Measurements from ENCODE around the gene TECR. TPM values are rescaled to one million over a fixed set of nuclear protein-coding genes. Genes with fewer than 3 reads are reported as not detected.
"Not testable (repeated sequence)": the region's sequence is repeated elsewhere in the genome, so short reads cannot be mapped to it uniquely, and the experiment has no call there.

The TECR gene
- total RNA-seq, 1 experiment from 2014 or later = 165 TPM

DNA sequence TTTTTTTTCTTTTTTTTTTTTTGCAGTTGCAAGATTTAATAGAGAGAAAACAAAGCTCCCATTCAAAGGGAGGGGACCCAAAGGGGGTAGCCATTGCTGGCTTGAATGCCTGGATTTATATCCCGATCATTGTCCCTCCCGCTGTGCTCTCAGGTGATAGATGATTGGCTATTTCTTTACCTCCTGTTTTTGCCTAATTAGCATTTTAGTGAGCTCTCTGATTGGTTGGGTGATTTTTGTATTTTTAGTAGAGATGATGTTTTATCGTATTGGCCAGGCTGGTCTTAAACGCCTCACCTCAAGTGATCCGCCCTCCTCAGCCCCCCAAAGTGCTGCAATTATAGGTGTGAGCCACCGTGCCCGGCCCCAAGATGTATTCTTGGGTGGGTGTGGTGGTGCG is 24.8 kb upstream of the TECR start:
- not testable (repeated sequence) for H3K9me3 ChIP-seq, H3K27me3 ChIP-seq, H3K4me3 ChIP-seq, H3K36me3 ChIP-seq, DNase-seq

DNA sequence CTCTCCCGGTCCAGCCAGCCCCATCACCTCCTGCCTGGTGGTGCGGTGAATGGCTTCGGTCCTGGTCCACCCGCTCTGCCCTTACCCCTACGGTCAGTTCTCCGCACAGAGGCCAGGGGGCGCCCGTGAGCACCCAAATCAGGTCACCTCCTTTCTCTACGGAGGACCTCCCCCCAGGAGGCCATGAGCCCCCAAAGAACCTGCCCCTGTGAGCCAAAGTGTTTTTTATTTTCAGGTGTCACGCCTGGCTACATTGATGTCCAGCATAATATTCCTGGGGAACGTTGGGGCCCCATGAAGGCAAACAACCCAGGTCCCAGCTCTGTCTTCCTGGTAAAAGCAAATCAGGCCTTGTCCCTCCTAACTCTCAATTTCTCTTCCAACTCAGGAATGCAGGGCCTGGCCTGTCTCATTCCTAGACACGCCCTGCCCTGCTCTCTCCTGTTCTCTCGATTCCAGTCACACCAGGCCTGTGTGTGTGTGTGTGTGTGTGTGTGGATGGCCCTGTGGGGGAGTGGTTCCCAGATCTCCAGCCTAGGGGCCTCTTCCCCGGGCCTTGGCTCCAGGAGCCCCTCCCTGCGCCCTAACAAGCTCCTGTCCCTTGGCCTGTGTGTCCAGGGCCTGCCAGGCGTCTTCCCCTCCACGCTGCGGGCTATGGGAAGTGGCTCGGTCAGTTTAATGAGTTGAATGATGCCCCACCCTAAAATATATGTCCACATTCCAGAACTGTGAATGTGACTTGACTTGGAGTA is 23.7 kb upstream of the TECR start:
- H3K27me3 ChIP-seq = no peaks in the 10 kb centered on the region
- no peak overlapping the region for H3K4me3 ChIP-seq
- no peaks in the 10 kb centered on the region for H3K36me3 ChIP-seq
- no peaks in the 10 kb centered on the region for H3K9me3 ChIP-seq
- DNase-seq = peak; percentile 92

DNA sequence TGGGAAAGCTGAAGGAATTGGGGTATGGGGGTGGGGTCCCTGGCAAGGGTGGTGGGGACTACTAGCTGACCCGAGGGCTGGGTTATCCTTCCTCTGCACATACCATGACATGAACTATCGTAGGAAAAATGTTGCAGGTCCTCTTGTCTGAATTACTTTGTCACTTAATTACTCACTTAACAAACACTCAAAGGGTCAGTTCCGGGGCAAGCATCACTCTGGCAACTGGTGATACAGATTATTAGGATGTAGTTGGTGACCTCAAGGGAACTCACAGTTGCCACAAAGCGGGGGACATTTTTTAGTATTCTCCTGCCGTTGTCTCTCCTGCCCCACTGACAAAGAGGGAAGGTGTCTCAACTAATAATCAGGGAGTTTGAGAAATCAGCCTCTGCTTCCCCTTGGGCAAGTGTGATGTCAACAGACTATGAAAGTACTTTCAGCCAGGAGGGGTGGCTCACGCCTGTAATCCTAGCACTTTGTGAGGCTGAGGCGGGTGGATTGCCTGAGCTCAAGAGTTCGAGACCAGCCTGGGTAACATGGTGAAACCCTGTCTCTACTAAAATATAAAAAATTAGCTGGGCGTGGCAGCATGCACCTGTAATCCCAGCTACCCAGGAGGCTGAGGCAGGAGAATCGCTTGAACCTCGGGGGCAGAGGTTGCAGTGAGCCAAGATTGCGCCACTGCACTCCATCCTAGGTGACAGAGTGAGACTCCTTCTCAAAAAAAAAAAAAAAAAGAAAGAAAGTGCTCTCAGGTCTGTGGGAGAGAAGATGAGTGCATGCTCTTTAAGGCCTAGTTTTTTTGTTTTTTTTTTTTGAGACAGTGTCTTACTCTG is 21.5 kb upstream of the TECR start:
- Histone ChIP-seq H3K27me3 (no peaks in the 10 kb centered on the region), H3K9me3 (no peaks in the 10 kb centered on the region), H3K36me3 (peaks cover 5% of the 10 kb centered on the region; the same call in 1 of the 2 replicates), H3K4me3 (no peak overlapping the region)
- DNase-seq = no peak

DNA sequence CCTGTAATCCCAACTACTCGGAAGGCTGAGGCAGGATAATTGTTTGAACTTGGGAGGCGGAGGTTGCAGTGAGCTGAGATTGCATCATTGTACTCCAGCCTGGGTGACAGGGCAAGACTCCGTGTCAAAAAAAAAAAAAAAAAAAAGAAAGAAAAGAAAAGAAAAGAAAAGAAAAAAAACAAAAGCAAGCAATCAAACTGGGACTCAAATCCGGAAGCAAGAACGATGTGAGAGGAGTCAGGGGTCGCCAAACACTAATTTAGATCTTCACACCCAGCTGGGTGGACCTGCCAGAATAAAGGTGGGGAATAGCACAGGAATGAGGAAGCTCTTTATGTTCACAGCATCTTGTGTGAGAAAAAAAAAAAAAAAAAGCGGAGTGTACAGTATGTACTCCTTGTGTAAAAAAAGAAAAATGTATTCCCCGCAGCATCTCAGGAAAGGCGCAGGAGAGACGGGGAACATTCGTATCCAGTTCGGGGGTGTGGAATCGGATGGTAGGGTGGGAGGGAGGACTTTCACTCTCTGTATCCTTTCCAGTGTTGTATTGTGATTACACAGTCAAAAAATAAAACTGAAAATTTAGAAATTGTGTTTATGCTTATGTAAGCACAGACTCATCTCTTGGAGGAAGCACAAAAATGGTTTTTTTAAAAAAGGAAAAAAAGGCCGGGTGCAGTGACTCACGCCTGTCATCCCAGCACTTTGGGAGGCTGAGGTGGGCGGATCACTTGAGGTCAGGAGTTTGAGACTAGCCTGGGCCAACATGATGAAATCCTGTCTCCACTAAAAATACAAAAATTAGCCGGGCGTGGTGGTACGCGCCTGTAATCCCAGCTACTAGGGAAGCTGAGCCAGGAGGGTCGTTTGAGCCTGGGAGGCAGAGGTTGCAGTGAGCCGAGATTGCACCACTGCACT is 18.8 kb upstream of the TECR start:
- Histone ChIP-seq H3K27me3 (no peaks in the 10 kb centered on the region), H3K4me3 (peak overlapping the region; percentile 24), H3K36me3 (peaks cover 28% of the 10 kb centered on the region), H3K9me3 (no peaks in the 10 kb centered on the region)
- DNase-seq = peak; percentile 85

DNA sequence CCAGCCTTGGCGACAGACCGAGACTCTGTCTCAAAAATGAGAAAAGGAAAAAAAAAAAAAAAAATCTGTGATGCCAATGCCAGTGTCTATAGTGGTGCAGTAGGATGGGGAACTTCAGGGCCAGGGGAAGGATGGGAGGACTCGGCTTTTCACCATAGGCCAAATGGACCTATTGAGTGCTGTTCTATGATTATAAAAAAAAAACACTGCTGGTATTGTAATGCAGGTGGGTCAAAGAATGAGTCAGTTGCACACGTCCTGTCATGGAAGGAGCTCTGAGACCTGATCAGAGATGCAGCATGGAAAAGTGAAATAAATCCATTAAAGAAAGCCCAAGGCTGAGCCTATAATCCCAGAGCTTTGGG is 18.2 kb upstream of the TECR start:
- DNase-seq = no peak

DNA sequence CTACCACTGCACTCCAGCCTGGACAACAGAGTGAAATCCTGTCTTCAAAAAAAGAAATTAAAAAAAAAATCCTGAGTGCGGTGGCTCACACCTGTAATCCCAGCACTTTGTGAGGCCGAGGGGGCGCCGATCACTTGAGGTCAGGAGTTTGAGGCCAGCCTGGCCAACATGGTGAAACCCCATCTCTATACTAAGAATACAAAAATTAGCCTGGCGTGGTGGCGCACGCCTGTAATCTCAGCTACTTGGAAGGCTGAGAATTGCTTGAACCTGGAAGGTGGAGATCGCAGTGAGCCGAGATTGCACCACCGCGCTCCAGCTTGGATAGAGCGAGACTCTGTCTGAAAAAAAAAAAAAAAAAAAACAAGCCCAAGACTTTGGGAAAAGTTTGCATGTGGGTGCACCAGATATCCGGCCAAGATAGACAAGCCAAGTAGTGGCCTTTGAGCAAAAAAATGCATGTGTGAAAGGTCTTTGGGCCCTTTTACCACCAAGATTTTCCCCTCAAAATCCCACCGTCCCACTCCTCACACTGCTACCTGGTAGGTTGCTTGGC is 16.9 kb upstream of the TECR start:
- DNase-seq = no peak
- Histone ChIP-seq H3K4me3 (no peak overlapping the region), H3K9me3 (no peaks in the 10 kb centered on the region), H3K27me3 (no peaks in the 10 kb centered on the region), H3K36me3 (peaks cover 44% of the 10 kb centered on the region)

More for the DNA sequence above, 18.2 kb upstream of the TECR start:
- Histone ChIP-seq H3K36me3 (peaks cover 34% of the 10 kb centered on the region), H3K27me3 (no peaks in the 10 kb centered on the region), H3K9me3 (no peaks in the 10 kb centered on the region), H3K4me3 (no peak overlapping the region; the same call in 1 of the 2 replicates)

DNA sequence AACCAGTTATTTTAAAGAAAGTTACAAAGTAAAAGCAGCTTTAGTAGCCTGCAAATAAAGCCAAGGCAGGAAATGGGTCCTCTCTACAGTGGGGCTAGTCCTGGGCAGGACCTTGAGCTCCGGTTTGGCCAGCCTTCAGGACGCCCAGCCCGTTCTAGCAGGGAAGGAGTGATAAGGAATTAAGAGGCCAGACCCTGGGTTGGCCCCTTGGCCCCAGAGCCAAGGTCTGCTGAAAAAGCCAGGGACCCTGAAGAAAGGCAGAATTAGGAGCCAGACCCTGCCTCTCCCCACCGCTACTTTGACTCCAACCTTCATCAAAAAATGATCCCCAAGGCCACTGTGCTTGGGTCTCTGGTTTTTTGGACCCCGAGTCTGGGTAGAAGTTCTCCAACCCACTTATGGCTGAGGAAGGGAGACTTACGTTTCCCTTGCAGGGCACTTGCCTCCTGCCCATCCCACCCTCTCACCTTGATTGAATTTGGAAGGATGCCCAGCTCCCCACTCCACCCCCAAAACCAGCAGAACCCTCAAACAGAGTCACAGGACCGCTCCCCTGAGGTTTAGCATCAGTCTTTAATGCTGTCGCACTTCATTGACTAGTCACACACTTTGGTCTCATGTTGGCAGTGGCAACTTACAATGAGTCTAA is 15.1 kb upstream of the TECR start:
- Histone ChIP-seq H3K4me3 (no peak overlapping the region), H3K27me3 (no peaks in the 10 kb centered on the region), H3K9me3 (no peaks in the 10 kb centered on the region), H3K36me3 (peaks cover 47% of the 10 kb centered on the region)
- DNase-seq = no peak

DNA sequence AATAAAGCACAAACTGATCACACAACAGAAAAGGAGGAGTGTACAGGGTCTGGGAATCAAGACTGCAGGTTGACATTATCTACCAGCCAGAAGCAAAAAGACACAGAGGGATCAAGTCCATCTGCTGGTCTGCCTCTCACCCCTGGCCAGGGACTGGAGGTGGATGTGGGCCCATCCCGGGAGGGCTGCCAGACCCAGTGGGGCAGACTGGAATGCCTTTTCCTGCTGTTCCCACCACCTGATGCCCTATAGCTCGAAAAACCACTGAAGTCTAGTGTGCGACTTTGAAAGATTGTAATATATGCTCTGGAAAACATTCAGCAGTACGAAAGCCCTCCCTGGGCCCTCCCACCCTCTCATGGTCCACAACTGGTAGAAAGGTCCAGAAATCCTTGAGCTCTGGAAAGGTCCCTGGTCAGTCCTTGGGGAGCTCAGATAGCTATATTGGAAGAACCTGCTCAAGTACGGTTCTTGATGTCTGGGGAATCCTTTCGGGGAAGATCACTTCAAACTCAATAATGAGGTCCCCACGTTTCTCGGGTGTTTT is 13.8 kb upstream of the TECR start:
- Histone ChIP-seq H3K4me3 (peak overlapping the region; percentile 100), H3K27me3 (no peaks in the 10 kb centered on the region), H3K36me3 (peaks cover 47% of the 10 kb centered on the region), H3K9me3 (no peaks in the 10 kb centered on the region)
- DNase-seq = no peak

DNA sequence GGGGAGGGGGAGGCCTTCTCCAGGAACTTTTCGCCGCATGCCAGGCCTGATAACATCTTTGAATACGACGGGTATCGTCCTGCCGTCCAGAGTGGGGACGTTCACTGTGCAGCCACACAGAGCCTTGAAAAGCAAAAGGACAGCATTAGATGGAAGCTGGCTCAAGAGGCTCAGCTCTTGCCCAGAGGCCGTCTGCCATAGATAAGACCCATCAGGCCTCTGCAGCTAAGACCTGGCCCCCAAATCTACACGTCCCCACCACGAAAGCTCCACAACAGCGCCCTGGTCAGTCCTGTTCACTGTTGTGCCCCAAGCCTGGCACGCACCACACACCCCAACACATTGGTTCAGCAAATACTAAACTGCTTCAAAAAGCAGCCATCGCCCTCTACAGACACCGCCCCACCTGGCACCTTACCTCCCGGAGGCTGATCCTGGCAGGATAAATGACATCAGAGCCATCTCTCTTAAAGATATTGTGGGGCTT is 13.3 kb upstream of the TECR start:
- Histone ChIP-seq H3K4me3 (peak overlapping the region; percentile 100), H3K9me3 (no peaks in the 10 kb centered on the region), H3K27me3 (no peaks in the 10 kb centered on the region), H3K36me3 (peaks cover 47% of the 10 kb centered on the region)
- DNase-seq = no peak

DNA sequence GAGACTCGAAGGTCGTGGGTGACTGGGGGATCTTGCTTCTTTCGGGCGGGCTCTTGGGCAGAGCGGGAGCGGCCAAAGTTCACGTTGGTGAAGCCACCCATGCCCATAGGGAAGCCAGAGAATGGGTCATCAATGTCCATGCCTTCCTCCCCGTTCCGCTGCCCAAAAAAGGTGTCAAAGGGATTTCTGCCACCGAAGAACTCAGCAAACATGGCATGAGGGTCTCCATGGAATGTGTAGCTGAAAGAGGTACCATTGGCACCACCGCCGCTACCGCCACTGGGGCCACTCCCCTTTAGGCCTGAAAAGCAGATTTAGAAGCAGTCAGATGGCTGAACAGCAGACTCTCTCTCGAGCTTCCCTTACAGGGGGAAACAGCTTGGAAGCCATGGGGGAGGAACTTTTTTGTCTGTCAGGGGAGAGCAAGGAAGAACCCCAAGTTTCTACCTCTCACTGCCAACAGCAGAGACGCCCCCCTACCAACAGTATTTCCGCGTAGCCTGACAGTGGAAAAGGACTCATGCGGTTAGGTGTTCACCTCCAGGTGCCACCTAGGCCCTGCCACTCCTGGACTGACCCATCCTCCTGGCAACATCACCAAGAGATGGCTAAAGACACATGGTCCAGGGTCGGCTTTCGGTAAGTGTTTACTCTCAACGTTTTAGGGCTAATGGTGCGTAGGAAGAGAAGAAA is 12.5 kb upstream of the TECR start:
- no peaks in the 10 kb centered on the region for H3K27me3 ChIP-seq
- no peaks in the 10 kb centered on the region for H3K9me3 ChIP-seq
- no peak for DNase-seq
- peaks cover 47% of the 10 kb centered on the region for H3K36me3 ChIP-seq
- peak overlapping the region; percentile 100 for H3K4me3 ChIP-seq

DNA sequence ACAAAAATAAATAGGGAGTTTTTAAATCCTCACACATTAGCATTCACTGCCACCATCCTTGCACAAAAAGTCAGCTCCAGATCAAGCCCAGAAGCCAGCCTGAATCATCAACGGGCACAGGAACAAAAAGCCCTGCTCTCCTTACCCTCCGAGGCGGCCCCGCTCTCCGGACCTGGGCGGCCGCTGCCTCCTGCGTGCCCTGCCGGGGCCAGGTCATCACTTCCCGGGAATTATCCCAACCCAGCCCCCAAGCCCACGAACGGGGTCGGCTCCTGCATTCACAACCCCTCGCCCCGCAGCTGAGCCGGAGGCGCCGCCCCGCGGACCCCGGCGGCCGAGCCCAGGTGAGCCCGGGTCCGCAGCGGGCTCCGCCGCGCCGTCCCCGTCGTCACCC is 12.0 kb upstream of the TECR start:
- Histone ChIP-seq H3K36me3 (peaks cover 42% of the 10 kb centered on the region), H3K4me3 (peak overlapping the region; percentile 100), H3K27me3 (no peaks in the 10 kb centered on the region), H3K9me3 (no peaks in the 10 kb centered on the region)
- peak; percentile 58 for DNase-seq

DNA sequence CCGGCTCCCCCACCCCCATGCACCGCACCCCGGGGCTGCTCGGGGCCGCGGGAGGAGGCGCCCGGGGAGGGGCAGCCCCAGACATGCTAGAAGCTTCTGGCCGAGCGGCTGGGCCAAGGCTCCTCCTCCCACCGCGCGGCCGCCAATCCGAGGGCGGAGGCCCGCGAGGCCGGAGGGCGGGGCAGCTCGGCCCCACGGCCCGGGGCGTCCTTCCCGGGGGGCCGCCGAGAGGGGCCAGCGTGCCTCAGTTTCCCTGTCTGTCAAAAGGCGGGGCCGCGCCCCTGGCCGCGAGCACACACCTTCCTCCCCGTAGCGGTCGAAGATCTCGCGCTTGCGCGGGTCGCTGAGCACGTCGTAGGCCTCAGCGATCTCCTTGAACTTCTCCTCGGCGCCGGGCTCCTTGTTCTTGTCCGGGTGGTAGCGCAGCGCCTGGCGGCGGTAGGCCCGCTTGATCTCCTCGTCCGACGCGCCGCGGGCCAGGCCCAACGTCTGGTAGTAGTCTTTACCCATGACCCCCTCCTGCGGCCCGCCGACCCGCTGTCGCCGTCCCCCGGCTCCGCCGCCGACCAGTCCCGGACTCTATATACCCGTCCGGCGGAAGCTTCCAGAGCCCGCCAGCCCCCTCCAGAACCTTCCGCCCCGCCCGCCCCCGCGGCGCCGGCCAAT is 11.4 kb upstream of the TECR start, which contains the start of gene DNAJB1:
Gene DNAJB1 (minus strand): TSS at position 558 of the 666 bp plus-strand sequence. CDS start 48 bp downstream, at position 510.
- DNase-seq = peak; percentile 88
- H3K4me3 ChIP-seq = peak within 1 kb of the TSS; percentile 100
- no peaks in the 10 kb centered on the region for H3K9me3 ChIP-seq
- H3K27me3 ChIP-seq = no peaks in the 10 kb centered on the region
- peaks cover 42% of the 10 kb centered on the region for H3K36me3 ChIP-seq

DNA sequence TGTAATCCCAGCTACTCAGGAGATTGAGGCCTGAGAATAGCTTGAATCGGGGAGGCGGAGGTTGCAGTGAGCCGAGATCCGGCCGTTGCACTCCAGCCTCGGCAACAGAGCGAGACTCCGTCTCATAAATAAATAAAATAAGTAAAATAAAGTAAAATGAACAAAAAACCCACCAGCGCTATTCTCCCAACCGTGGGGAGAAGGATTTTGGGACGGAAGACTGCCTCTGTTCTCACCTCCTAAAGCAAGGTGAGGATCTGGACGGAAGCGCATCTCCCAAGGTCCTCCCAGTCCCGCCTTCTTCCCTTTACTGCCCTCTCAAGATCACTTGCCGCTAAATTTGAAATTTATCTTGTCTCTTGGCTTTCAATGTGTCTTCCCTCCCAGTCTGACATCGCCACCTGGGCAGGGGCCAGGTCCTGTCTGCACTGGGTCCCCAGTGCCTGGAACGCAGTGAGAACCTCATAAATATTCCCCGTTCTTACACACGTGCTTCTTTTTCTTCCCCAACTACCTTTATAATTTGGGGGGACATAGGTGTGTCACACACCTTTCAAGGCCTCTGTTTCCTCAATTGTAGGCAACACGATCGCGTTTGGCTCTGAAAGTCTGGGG is 10.0 kb upstream of the TECR start:
- Histone ChIP-seq H3K4me3 (no peak overlapping the region), H3K9me3 (no peaks in the 10 kb centered on the region), H3K36me3 (peaks cover 31% of the 10 kb centered on the region), H3K27me3 (no peaks in the 10 kb centered on the region)
- no peak for DNase-seq

DNA sequence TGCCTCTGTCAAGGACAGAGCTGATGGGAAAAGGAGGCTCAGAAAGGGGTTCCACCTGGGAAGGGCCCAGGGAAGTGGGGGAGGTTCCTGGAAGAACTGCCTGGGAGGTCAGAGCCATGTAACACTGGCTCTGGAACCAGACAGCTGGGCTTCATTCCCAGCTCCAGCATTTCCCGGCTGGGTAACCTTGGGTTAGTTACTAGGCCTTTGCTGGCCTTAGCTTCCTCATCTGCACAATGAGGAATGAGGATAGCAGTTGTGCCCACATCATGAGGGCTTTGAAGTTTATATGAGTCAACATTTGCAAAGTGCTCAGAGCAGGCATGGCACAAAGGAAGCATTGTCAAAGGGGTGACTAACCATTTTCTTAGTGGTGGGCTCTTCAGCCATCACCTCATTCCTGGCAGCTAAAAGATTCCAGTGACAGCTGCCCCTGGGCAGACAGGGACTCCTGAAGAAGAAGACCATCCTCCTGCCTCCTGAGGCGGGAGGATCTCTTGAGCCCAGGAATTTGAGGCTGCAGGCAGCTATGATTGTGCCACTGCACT is 9.5 kb upstream of the TECR start:
- H3K36me3 ChIP-seq = peaks cover 26% of the 10 kb centered on the region
- H3K9me3 ChIP-seq = no peaks in the 10 kb centered on the region
- peak; percentile 90 for DNase-seq
- H3K4me3 ChIP-seq = no peak overlapping the region
- no peaks in the 10 kb centered on the region for H3K27me3 ChIP-seq

Measured in MG63 (cell line).